SH-SY5Y (cell line): ENCODE data around the gene TNNI2.

Source experiments
- GATA2 ChIP-seq: IDR thresholded peaks from 2 replicates; pipeline ENCODE4 v1.6.1; 2011; ENCODE audit warnings: mild to moderate bottlenecking, low read depth, low read length
- GATA3 ChIP-seq: IDR thresholded peaks from 2 replicates; pipeline ENCODE4 v1.6.1; 2011; ENCODE audit warnings: low read depth, mild to moderate bottlenecking, low read length, moderate library complexity

DNA sequence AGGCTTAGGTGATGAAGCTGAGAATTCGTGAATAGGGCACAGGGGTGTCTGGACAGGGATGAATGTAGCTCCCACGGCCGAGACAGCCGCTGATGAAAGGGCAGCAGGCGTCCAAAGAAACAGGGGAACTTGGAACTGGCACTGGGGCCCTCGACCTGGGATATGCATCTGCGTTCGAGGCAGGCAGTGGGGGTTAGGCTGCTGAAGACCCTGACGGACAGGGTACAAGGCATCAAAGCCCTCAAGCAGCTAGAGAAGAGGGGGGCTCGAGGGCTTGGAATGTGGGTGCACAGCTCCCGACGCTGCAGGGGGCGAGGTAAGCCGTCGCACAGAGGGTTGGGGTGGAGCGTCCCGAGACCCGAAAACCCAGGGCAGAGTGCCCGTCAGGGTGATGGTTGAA, 10.8 kb upstream of the TNNI2 start:
- no peak for TF ChIP-seq GATA2
- TF ChIP-seq GATA3, result no peak
